Bone marrow (tissue), 2 donors: ENCODE measurements around the gene CHORDC1.
"Not testable (repeated sequence)": the region's sequence is repeated elsewhere in the genome, so short reads cannot be mapped to it uniquely, and the experiment has no call there.

Experiments used
- DNase-seq, 2 donors: peaks; one replicate each; lab custom pipeline; 2025; lab: John Stamatoyannopoulos, UW

Gene CHORDC1

GRCh38 chr11:90216611-90217010, 6.2 kb downstream of the CHORDC1 start:
- no peak for DNase-seq

GRCh38 chr11:90213322-90213721, 9.5 kb downstream of the CHORDC1 start:
- DNase-seq, result no peak

- no peak for DNase-seq
These were observed 14.0 kb downstream of the CHORDC1 start for GRCh38 chr11:90208857-90209256.

- DNase-seq, result not testable (repeated sequence)
These were observed 14.9 kb downstream of the CHORDC1 start for GRCh38 chr11:90207992-90208391.

- peak in 1 of 2 donors; percentile 48 for DNase-seq
These were observed 17.8 kb downstream of the CHORDC1 start for GRCh38 chr11:90204832-90205646.

GRCh38 chr11:90204407-90204806, 18.4 kb downstream of the CHORDC1 start:
- DNase-seq, result no peak

- DNase-seq, result no peak
These were observed 20.5 kb downstream of the CHORDC1 start for GRCh38 chr11:90202342-90202741.

- no peak for DNase-seq
These were observed 25.5 kb downstream of the CHORDC1 start for GRCh38 chr11:90197377-90197776.

- no peak for DNase-seq
These were observed 29.8 kb downstream of the CHORDC1 start for GRCh38 chr11:90192869-90193582.

- DNase-seq, result no peak
These were observed 33.8 kb downstream of the CHORDC1 start for GRCh38 chr11:90189011-90189410.

- no peak for DNase-seq
These were observed 35.0 kb downstream of the CHORDC1 start for GRCh38 chr11:90187839-90188238.

- no peak for DNase-seq
These were observed 42.9 kb downstream of the CHORDC1 start for GRCh38 chr11:90179923-90180322.

GRCh38 chr11:90178751-90179150, 44.1 kb downstream of the CHORDC1 start:
- DNase-seq, result no peak

- DNase-seq, result no peak
These were observed 46.8 kb downstream of the CHORDC1 start for GRCh38 chr11:90176069-90176468.

GRCh38 chr11:90171359-90171758, 51.5 kb downstream of the CHORDC1 start:
- DNase-seq, result no peak

GRCh38 chr11:90168571-90168970, 54.3 kb downstream of the CHORDC1 start:
- DNase-seq, result no peak

GRCh38 chr11:90167704-90168103, 55.1 kb downstream of the CHORDC1 start:
- not testable (repeated sequence) for DNase-seq

- not testable (repeated sequence) for DNase-seq
These were observed 55.8 kb downstream of the CHORDC1 start for GRCh38 chr11:90166982-90167573.
